Measurements from ENCODE around the gene NCOR1.
"Not testable (repeated sequence)": the region's sequence is repeated elsewhere in the genome, so short reads cannot be mapped to it uniquely, and the experiment has no call there.

Gene NCOR1

DNA sequence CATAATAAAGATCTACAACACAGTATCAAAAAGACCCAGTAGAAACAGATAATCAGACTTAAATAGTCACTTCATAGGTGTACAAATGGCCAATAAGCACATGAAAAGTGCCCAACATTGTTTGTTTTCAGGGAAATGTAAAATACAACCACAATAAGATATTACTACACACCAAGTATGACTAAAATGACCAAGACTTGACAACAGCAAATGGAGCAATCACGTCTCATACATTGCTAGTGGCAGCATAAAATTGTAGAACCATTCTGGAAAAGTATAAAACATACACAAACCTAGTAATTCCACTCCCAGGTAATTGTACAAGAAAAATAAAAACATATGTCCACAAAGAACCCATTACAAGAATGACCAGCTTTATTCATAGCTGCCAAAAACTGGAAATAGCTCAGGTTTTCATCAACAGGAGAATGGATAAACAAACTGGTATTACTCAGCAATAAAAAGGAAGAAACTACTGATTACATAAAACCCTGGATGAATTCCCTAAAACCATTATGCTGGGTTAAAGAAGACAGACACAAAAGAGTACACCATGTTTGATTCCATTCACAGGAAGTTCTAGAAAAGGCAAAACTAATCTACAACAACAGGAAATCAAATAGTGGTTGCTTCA, 130.2 kb downstream of the NCOR1 start:
- no peak for DNase-seq

GRCh38 chr17:16083223-16083622, 132.1 kb downstream of the NCOR1 start:
- no peak for DNase-seq

DNA sequence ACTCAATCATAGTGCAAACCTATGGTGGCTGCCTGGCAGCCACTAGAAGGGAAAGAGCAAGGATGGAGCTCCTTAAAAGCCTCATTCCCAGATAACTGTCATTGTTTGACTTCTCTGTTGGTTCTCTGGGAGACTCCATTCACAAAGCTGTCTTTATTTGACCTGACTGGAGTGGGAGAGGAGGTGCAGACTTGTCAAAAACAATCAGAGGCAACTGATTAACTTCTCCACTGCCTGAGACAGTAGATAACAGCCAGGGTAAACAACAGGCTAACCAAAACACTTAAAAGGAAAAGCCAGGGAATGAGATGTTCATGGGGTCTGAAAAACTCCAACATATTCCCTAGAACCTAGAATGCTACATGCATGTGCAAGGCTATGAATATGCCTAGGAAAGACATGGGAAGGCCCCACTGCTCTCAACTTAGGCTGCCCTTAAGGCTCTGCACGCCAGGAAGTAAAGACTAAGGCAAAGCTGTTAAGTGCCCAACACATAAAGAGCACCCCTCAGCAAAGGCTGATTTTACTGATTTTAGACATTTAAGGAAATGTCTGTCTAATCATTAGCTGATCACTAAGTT, 133.7 kb downstream of the NCOR1 start:
- no peak for DNase-seq

DNA sequence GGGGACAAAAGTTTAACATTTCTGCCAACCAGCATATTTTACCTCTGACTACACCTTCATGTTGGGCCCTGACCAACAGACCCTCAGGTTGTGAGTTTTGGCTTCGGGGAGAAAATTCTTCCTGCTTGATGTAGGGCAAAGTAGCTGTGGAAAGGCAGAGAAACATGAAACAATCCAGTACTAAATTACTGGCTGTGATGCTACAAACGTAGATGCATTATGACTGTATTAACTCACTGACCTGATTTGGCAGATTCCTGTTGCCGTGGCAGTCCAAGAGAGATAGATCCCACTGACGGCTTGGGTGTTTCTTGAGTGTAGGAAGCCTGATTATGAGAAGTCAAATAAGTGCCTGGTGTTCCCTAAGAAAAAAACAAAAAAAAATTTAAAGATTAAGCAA, 135.0 kb downstream of the NCOR1 start:
- no peak for DNase-seq

GRCh38 chr17:16075949-16076348, 139.4 kb downstream of the NCOR1 start:
- no peak for DNase-seq

GRCh38 chr17:16074423-16074822, 140.9 kb downstream of the NCOR1 start:
- DNase-seq = no peak

DNA sequence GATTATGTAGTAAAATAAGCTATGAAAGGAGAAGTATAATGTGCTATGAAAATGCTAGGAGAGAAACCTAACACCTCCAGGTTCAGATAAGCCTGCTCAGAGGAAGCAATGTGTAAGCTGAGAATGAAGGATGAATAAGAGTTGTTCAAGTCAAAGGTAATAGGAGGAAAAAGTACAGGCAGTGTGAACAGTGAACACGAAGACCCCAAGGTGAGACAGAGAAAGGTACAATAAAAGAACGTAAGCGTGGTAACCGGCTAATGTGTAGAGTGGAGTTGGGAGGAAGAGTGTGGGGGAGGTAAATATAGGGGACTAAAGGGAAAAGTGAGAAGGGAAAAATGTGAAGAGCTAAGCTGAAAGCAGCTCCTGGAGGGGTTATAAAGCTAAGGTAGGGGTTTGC, 141.5 kb downstream of the NCOR1 start:
- DNase-seq = no peak

- no peak for DNase-seq
These were observed 143.3 kb downstream of the NCOR1 start for GRCh38 chr17:16072031-16072430.

DNA sequence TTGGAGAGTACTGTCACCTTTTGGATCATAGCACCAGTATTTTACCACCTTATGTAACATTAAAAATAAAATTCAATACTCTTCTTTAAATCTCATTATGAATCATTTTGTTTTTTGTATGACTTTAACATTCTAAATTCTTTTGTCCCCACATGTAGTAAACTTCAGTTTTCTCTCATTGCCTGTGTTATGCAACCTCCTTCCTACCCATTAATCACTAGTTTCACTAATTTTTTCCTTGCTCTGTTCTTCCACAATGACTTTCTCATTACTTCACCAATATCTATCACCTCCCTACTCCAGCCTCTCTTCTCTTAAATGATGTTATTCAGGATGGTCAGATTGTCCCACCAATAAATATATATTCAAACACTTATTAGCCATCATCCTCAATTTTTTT, 147.0 kb downstream of the NCOR1 start:
- DNase-seq = no peak

GRCh38 chr17:16066125-16066524, 149.2 kb downstream of the NCOR1 start:
- DNase-seq = no peak

GRCh38 chr17:16061631-16062030, 153.7 kb downstream of the NCOR1 start:
- DNase-seq = no peak

DNA sequence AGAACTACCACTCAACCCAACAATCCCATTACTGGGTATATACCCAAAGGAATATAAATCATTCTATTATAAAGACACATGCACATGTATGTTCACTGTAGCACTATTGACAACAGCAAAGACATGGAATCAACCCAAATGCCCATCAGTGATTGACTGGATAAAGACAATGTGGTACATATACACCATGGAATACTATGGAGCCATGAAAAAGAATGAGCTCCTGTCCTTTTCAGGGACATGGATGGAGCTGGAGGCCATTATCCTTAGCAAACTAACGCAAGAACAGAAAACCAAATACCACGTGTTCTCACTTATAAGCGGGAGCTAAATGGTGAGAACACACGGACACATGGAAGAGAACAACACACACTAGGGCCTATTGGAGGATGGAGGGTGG, 160.2 kb downstream of the NCOR1 start:
- not testable (repeated sequence) for DNase-seq

- DNase-seq = no peak
These were observed 162.8 kb downstream of the NCOR1 start for GRCh38 chr17:16052486-16052885.

- DNase-seq = no peak
These were observed 164.5 kb downstream of the NCOR1 start for GRCh38 chr17:16050844-16051243.

GRCh38 chr17:16048811-16049449, 166.4 kb downstream of the NCOR1 start:
- no peak for DNase-seq

GRCh38 chr17:16046966-16047365, 168.4 kb downstream of the NCOR1 start:
- no peak for DNase-seq

DNA sequence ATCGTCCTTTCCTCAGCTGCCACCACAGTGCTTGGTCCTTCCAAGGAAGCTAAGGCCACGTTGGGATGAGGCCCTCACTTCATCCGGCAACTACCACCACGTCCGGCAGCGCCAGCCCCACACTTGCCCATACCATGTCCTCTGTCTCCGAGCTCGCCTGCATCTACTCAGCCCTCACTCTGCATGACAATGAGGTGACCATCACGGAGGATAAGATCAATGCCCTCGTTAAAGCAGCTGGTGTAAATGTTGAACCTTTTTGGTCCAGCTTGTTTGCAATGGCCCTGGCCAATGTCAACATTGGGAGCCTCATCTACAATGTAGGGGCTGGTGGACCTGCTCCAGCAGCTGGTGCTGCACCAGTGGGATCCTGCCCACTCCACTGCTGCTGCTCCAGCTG, 170.8 kb downstream of the NCOR1 start:
- DNase-seq = no peak

DNA sequence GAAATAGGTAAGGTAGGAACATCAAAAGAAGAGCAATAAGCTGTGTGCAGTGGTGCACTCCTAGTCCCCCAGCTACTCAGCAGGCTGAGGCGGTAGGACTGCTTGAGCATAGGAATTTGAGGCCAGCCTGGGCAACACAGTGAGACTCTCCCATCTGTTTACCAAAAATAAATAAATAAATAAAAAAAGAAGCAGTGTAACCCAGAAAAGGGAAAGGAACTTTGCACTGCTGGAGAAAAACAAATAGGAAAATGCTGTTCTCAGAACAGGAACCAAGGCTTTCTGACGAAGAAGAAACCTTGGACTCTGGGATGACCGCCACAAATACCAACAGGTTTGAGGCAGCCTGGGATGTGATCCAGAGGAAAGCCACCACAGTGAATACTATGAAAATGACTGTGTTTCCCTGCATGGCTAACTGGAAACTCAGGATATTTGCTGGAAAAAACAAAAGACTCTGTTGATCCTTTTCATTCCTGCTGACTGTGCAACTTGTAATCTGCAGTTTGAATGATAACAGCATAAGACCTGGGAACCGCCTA, 174.6 kb downstream of the NCOR1 start:
- DNase-seq = no peak

DNA sequence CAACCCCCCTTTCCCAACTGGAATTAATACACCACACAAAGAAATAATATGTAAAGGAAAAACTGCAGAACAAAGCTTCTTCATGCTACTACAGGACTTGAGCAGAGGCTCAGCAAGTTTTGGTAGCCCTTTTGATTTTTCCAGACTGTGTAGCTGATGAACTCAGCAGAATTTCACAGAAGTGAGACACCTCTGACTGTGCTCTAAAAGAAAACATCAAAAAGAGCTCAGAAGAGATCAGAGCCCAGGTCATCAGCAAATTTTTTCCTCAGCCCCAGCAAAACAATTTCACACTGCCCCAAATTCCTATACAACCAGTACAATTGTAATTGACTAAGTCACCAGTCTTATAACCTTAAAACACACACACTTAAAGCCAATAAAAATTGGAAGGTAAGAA, 177.7 kb downstream of the NCOR1 start:
- DNase-seq = no peak

DNA sequence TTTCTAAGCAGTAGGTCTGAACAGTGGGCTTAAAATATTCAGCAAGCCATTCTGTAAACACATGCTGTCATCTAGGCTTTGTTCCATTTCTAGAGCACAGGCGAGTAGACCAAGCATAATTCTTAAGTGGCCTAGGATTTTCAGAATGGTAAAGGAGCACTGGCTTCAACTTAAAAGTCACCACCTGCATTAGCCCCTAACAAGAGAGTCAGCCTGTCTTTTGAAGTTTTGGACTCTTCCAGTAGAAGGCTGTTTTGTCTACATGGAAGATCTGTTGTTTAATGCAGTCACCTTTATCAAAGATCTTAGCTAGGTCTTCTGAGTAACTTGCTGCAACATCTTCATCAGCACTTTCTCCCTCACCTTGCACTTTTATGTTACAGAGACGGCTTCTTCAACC, 179.1 kb downstream of the NCOR1 start:
- no peak for DNase-seq

GRCh38 chr17:16033729-16034349, 181.5 kb downstream of the NCOR1 start:
- DNase-seq = no peak

DNA sequence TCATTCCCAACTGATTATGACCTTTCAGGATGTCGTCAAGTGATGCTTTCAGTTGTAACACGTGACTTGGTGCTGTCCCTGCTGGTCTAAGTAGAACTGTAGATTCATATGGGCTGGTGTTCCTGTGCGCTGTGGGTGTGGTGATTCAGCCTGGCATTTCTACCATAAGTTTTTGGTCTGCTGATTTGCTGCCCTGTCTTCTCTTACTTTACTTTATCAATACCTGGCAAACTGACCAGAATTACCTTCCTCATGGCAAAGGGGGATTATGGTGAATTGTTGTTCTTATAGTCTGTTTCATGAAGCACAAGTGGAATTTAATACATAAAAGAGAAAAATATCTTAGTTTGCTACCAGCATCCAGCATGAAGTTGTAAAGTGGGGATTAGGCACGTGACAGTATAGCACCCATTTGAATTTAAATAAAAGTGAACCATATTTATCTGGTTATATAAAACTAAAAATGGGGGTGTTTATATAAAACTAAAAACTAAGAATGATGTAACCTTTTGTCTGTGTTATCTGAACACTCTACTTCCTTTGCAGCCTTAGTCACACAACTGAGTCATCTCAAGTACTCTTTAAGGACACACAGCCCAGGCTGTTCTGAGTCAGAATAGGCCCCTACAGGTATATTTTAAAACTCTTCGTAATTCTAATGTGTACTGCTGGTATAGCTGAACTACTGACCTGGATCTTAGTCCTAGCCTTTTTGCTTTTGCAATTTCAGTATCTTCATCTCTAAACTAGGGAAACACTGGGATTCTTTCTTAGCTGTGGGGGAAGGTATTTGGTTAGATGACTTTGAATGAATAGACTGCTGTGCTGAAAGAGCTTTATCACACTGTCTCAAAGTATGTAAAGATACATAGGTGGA, 187.4 kb downstream of the NCOR1 start:
- no peak for DNase-seq

DNA sequence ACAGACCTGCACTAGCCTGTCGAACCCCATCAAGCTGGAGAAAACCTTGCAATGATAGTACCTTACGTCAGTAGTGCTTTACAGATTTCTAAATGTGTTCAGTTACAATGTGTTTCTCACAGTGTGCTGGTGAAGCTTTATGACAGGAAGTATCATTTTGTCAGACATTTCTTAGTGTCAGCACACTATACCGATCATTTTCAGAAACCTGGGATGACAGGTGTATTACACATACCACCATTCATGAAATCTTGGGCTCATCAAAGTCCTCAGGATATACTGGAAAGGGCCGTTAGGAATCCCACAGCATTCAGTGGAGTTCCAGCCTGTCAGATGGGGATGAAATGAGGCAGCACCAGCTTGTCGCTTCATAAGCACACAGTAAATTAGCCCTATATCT, 188.4 kb downstream of the NCOR1 start:
- DNase-seq = no peak
